NCI-H1417 treated with DMSO at 0.1 percent for 48 hours (cell line): ENCODE results near the gene LIMCH1.
"Not testable (repeated sequence)": the region's sequence is repeated elsewhere in the genome, so short reads cannot be mapped to it uniquely, and the experiment has no call there.

Experiments
- DNase-seq: peaks from one replicate; lab custom pipeline; 2025; lab: John Stamatoyannopoulos, UW

LIMCH1 gene, protein sequence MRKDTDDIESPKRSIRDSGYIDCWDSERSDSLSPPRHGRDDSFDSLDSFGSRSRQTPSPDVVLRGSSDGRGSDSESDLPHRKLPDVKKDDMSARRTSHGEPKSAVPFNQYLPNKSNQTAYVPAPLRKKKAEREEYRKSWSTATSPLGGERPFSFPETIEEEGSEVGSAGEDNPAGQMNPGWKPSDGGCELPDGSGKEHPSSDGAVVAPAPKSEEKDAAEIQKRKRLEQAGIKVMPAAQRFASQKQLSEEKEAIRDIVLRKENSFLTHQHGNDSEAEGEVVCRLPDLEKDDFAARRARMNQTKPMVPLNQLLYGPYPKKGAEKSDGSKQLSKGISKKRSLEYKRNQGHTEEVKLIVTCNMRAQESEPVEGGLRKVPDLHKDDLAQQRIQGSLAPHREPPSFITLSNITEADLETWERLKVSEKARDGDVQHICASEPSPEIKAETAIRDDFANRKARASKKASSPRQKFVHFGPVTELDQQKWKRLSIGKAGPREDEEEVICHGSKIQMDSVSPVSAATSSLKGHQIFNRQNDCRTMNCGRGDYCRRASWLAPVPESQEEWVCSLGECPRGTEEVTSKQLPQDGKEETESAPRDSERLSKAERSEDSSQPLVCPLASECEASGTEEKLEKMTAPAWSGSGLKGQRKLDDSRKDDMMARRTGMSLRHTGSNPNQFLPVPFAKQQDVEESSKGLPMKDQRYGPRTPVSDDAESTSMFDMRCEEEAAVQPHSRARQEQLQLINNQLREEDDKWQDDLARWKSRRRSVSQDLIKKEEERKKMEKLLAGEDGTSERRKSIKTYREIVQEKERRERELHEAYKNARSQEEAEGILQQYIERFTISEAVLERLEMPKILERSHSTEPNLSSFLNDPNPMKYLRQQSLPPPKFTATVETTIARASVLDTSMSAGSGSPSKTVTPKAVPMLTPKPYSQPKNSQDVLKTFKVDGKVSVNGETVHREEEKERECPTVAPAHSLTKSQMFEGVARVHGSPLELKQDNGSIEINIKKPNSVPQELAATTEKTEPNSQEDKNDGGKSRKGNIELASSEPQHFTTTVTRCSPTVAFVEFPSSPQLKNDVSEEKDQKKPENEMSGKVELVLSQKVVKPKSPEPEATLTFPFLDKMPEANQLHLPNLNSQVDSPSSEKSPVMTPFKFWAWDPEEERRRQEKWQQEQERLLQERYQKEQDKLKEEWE (N-terminal part only)

DNA sequence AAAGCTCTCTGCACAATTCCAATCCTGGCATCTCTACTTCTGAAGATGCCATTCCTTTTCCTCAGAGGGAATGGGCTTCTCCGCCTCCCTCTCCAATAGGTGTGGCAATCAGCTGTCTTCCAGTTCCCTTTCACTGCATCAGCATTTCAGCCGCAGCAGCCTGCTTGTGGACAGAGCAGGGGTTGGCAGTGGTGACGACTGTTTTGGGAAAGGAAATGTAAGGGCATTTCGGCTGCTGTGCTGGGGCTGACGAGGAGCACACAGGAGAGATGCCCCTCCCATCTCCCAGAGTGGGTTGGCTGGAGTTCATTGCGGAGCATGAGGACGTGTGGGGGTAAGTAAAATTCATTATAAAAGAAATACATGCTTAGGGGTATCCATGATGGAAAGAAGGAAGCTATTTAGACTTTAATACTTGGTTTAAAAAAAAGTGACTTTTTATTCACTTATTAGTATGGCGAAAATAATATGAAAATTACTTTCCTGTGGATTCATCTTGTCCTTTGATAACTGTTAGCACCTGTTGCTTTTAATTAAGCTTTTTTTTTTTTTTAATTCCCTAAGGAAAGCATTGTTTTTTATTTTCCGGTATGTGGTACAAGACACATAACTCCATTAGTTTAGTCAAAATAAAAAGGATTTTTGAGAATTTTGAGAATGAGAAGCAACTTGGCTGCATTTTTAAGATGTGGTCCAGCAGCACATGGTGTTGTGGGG lies at the start of gene LIMCH1:
LIMCH1 (plus strand) TSS at position 141 of the 717 bp plus-strand sequence. CDS start 67,839 bp downstream, outside the sequence.
- DNase-seq, result no peak

DNA sequence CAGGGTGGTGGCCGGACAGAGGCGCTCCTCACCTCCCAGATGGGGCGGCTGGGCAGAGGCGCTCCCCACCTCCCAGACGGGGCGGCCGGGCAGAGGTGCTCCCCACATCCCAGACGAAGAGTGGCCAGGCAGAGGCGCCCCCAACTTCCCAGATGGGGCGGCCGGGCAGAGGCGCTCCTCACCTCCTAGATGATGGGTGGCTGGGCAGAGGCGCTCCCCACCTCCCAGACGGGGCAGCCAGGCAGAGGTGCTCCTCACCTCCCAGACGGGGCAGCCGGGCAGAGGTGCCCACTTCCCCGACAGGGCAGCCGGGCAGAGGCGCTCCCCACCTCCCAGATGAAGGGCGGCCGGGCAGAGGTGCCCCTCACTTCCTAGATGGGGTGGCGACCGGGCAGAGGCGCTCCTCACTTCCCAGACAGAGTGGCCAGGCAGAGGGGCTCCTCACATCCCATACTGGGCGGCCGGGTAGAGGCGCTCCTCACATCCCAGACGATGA lies 46.8 kb upstream of the LIMCH1 start:
- DNase-seq, result not testable (repeated sequence)

DNA sequence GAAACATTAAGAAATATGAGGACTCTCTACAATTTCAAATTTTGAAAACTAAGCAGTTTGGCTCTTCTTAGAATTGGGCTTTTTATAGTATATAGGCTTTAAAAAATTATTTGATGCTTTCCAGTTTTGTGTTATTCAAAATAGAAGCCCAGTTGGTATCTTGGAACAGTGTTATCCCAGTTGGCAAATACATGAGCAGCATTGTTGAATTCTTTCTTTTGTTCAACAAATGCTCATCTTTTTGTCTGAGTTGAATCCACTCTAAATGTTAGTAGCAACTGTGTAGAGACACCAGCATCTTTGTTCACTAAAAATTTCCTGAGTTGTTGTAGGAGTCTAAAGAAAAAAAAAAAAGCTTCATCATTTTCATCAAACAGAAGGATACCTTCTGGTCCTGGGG lies 41.0 kb upstream of the LIMCH1 start:
- DNase-seq, result no peak

DNA sequence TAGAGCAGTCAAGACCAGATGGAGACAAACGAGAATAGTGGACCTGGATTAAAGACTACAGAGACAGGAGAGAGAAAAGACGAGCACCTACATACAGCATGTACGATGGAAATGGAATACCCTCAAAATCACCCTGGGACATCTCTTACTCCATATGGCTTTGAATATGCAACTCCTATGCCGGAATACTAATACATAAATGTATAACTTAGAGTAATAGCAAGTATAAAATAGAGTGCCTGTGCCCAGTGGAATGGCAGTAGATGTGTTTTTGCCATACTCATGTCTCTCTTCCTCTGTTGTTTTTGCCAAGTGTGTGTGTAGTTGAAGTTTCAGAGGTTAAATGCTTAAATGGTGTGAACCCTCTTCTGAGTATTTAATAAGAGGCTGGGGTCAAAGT lies 39.8 kb upstream of the LIMCH1 start:
- no peak for DNase-seq

GRCh38 chr4:41504167-41504818 lies 33.7 kb upstream of the LIMCH1 start:
- DNase-seq, result no peak

DNA sequence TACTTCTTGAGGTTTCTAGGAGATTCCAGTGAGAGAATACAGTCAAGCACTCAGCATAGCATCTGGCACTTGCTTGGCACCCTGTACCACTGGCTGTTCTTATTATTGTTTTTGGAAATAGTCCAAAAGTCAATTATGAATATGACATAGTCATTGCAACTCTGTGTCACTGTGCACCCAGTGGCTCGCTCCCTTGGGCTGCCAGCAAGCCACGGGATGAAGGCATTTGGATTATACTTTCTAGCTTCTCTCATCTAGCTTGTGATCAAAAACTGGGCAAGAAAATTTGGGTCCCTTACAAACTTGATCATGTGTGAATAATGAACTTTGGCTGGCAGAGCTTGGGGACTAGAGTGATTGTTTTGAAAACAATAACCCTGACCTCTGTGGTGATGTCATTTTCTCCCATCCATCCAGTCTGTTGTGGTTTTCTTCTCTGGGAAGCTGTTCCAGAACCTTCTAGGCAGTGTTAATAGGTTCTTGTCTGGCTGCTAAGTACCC lies 32.7 kb upstream of the LIMCH1 start:
- no peak for DNase-seq

DNA sequence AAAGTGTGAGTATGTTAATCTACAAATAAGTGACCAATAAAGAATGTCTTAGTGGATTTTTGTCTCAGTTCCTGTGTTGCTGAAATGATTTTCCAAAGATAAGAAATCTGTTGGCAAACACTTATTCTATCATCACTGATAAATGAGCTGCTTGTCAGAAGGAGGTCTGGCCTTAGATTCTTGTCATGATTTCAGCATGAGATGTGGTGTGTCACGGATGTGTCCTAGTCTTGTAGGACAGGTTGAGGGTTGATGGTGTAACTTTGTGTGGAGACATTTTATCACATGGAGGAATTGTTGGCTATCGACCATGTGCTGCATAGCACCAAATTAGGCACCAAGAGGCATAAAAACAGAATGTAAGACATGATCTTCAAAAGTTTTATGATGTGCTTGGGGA lies 31.8 kb upstream of the LIMCH1 start:
- no peak for DNase-seq

GRCh38 chr4:41507291-41507947 lies 30.5 kb upstream of the LIMCH1 start:
- DNase-seq, result no peak

GRCh38 chr4:41509451-41509866 lies 28.5 kb upstream of the LIMCH1 start:
- no peak for DNase-seq

GRCh38 chr4:41510179-41510578 lies 27.8 kb upstream of the LIMCH1 start:
- DNase-seq, result no peak

- no peak for DNase-seq
Observed at GRCh38 chr4:41512136-41512535, 25.8 kb upstream of the LIMCH1 start.

GRCh38 chr4:41512596-41512995 lies 25.4 kb upstream of the LIMCH1 start:
- no peak for DNase-seq

DNA sequence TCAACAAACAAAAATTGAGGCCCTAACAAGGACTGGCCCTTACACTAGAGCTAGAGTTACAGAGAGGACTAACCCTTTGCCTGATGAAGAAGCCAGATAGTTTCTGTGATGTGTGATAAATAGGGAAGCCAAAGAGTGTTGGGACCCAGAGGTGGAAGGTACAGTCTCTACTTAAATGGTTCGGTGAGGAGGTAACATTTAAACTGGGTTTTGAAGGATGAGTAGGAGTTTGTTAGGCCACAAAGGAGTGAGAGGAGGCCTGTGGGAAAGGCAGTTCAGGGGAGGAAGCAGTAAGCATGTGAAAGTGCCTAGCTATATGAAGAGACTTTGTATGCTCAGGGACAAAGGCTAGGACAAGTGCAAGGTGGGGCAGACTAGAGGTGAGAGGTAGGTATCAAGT lies 23.8 kb upstream of the LIMCH1 start:
- no peak for DNase-seq

DNA sequence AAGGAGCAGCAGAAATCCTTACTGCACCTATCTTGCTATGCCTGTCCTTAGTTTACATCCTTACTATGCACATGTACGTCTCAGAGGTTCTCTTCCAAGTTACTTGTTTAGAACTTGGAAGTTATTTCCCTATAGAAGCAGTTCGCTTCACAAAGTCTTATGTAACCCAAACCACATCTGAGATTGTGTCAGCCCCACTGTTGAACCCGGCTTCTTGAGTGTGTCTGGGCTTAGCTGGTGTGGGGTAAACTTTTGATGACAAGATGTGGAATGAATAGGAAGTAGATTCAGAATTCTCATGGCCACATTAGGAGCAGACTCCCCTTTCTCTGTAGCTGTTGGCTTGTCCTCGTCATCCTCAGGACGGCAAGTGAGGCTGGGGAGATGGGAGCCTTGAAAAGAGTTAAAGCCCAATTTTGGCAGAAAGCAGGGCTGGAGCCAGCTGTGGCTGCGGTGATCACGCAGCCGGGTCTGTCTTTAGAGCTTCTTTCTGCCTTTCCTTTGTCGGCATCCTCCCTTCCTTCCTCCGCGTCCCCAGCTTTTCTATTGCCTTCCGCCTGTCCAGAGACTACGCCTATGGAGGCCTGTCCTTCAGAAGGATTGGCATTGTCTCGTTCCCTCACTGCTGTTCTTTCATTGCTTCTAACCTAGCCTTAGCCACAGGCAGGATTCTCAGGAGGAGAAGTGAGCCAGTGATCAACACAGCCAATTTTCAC lies 23.0 kb upstream of the LIMCH1 start:
- no peak for DNase-seq

DNA sequence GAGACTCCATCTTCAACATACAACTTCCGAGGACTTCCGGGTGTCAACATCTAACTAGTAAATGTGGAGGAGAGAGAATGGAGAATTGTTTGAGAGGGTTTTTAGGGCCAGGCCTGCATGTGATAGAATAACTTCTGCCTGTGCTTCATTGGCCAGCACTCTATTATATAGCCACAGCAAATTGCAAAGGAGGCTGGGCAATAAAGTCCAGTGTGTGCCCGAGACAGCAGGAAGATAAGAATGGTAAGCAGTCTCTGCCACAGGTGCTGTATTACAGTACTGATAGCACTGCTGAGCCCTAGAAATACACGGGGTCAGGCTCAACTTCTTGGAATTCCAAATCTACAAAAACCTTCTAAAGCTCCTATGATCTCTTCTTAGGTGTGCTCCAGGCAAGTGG lies 20.8 kb upstream of the LIMCH1 start:
- DNase-seq, result no peak

DNA sequence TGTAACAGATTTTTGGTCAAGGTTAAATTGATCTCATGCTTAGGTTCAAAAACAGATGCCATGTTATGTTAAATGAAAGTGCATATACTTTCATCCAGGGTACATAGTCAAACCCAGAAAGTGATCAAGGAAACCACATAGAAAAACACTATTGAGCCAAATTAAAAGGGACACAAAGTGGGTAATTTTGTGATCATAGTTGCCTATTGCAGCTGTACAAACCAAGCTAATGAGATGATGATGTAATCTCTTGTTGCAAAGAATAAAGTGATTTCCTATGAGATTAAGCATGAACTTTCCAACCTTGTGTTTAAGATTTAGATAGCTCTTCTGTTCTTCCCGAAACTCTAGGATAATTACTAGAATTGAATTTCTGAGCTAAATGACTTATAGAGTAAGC lies 20.2 kb upstream of the LIMCH1 start:
- DNase-seq, result no peak

DNA sequence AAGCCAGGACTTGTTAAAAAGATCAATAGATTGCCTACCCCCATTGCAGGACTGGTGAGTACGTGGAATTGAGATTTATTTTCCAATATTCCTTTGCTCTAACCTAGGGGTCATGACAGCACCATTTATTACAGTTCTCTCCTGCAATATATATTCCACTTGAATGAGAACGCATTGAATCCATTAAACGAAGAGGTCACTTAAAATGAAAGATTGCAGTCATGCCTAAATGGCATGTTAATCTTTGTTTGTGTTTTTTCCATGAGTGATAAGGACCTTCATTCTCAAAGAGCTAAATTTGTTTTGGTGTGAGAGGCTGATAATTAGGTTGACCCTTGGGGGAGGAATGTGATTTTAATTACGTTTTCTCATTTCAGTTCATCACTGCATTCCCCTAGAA lies 13.5 kb upstream of the LIMCH1 start:
- no peak for DNase-seq

GRCh38 chr4:41525129-41525528 lies 12.8 kb upstream of the LIMCH1 start:
- no peak for DNase-seq

- DNase-seq, result no peak
Observed at GRCh38 chr4:41526628-41527027, 11.3 kb upstream of the LIMCH1 start.
